H1 (cell line): Measurements from ENCODE around the gene PRPS1. TPM values are rescaled to one million over a fixed set of nuclear protein-coding genes. Genes with fewer than 3 reads are reported as not detected.
A peak's percentile ranks its signal among the peaks of the same experiment; 100 is the strongest.

Experiments used
- CBX5 ChIP-seq: fragments of 300-800, 300-1000 bp; sonication (generic); IDR thresholded peaks from 2 replicates; pipeline ENCODE4 v1.7.1; 2016; ENCODE audit warnings: antibody characterized with exemption, low read length, low read depth
- NANOG ChIP-seq: IDR thresholded peaks from 2 replicates; pipeline ENCODE4 v1.6.1; 2011; ENCODE audit warnings: low read length, low read depth, mild to moderate bottlenecking, inconsistent platforms; ENCODE audit not compliant: insufficient read depth, poor library complexity, severe bottlenecking
- PHF8 ChIP-seq: fragments of 200-600 bp; sonication (generic); conservative IDR thresholded peaks from 2 replicates; pipeline ENCODE4 v1.7.1; 2012; ENCODE audit warnings: low read depth, mild to moderate bottlenecking, inconsistent platforms, low read length, moderate library complexity
- POLR2AphosphoS5 ChIP-seq: IDR thresholded peaks from 2 replicates; pipeline ENCODE4 v1.6.1; 2011; ENCODE audit warnings: low read depth, low read length
- POU5F1 ChIP-seq: IDR thresholded peaks from 2 replicates; pipeline ENCODE4 v1.6.1; 2011; ENCODE audit warnings: low read depth, mild to moderate bottlenecking, low read length, moderate library complexity
- polyA plus RNA-seq, 7 experiments: library from polyadenylated mRNA; depleted of rRNA in 3 of 7; stranded (reverse) in 5 of 7; unstranded in 2 of 7; fragments of >200 nt in 5 of 7; fragments of 200-250 nt in 2 of 7; gene quantifications; 1 replicate in 5 of 7; 2 replicates in 1 of 7; 4 replicates in 1 of 7; pipeline versions ENCODE4 v1.2.1 to v1.2.3, GENCODE V29; 2011 to 2013; ENCODE audit warnings: missing spikeins in 2 of 7, mixed read lengths in 2 of 7
- total RNA-seq: library from RNA; stranded (reverse); fragmentation: NEBNext Ultra II Directional; extraction: Animal tissue kit (Norgen Biotek cat#: 25700); gene quantifications from 2 replicates; pipeline ENCODE4 v1.2.1, GENCODE V29; 2021

Gene PRPS1
- total and polyA plus RNA-seq, 2 of the 8 experiments (the other 6 are each of a cell fraction or from before 2014, with no cell fraction given): 90.1 to 110 TPM

DNA sequence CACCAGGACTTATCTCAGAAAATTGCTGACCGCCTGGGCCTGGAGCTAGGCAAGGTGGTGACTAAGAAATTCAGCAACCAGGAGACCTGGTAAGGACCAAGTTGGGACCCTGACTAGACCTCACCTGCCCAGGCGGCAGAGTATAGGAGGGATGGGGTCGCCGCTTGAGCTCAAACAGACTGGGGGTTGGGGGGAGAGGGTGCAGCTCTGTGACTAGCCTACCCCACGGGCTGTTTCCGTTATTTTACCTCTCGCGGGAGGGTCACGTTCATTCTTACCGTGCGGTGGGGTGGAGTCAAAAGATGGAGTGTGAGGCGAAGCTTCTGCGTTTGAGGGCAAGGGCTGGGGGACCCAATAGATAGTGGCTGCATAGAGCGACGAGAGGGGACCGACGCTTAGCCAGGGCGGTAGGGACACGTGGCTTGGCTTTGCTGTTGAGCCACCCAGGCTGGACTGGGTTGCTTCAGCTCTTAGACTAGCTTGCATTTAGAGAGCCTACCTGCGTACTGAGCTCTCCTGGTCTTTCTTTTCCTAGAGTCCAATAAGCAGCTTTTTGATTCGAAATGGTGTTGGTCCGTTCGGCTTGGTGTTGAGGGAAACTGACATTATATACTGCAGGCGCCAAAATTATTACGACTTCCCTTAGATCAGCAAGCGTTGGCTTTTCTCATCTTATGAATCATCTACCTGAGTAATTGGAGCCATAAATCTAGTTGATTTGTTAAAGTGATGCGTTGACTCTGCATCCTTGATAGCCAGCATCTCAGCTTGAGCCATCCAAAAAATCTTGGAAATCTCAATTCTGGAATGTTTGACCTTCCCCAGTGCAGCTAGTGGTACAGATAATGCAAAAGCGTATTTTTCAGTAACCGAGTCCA is 591 bp downstream of the PRPS1 start (continued):
- TF ChIP-seq PHF8 (0 out of 2 replicates have a peak, but pooled peaks have one; percentile 14), NANOG (no peak), CBX5 (no peak), POU5F1 (no peak), POLR2AphosphoS5 (no peak; the same call in 1 of the 2 replicates)
